Measurements from ENCODE around the gene TTBK1. TPM values are rescaled to one million over a fixed set of nuclear protein-coding genes. Genes with fewer than 3 reads are reported as not detected.
"Not testable (repeated sequence)": the region's sequence is repeated elsewhere in the genome, so short reads cannot be mapped to it uniquely, and the experiment has no call there.

TTBK1 gene
- total RNA-seq, 1 donor from 2014 or later: 0.10 TPM

- no peak for DNase-seq
These were observed 44.7 kb downstream of the TTBK1 start for GRCh38 chr6:43287717-43288679.

GRCh38 chr6:43290339-43290904 lies 47.1 kb downstream of the TTBK1 start:
- no peak for DNase-seq

- no peak for DNase-seq
These were observed 47.6 kb downstream of the TTBK1 start for GRCh38 chr6:43290905-43291355.

GRCh38 chr6:43291708-43292107 lies 48.4 kb downstream of the TTBK1 start:
- DNase-seq: no peak

DNA sequence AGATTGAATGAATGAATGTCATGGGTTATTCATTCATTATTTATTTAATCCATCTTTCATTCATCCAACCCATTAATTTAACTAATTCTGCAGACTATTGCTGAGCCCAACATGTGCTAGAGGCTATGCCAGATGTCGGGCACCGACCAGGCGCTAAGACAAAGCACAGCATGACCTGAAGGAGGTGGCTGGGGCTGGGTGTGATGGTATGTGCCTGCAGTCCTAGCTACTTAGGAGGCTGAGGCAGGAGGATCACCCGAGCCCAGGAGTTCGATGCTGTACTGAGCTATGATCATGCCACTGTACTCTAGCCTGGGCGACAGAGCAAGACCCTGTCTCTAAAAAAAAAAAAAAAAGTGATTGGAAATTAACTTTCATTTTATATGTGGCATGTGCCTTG lies 49.1 kb downstream of the TTBK1 start:
- DNase-seq: no peak

DNA sequence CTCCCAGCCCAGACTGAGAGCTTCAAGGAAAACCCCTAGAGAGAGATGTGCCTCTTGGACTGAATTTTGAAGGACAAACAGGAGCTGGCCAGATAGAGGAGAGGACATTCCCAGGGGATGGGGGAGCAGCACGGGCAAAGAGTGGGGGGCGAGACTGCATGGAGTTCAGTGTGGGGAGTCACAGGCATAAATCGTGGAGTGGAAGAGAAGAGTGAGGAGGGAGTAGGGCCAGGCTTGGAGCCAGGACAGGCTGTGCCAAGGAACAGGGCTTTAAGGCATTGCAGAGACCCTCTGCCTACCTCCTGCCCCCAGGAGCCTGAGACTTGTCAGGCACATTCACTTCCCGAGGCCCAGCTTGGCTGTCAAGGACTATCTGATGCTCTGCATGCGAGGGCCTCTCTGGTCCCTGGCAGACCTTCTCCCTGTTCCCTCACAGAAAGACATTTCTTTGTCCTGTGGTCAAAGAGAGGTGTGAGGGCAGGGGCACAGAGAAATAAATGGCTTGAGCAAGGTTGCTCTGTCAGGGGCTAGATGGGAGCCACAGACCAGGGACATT lies 49.6 kb downstream of the TTBK1 start:
- DNase-seq: no peak

DNA sequence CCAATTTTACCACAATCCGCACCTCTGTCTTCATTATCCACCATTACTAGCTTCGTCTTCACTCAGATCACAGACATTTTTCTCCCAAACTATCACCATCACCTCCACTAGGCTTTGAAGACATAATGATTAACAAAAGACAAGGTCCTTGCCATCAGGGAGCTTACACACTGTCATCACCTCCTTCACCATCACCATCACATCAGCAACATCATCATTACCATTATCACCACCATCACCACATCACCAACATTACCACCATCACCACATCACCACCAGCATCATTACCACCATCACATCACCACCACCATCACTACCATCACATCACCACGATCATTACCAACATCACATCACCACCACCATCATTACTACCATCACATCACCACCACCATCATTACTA lies 50.4 kb downstream of the TTBK1 start:
- DNase-seq: no peak

- DNase-seq: no peak
These were observed 51.3 kb downstream of the TTBK1 start for GRCh38 chr6:43294536-43294935.

- no peak for DNase-seq
These were observed 52.2 kb downstream of the TTBK1 start for GRCh38 chr6:43295456-43295855.

GRCh38 chr6:43296780-43297497 lies 53.7 kb downstream of the TTBK1 start:
- no peak for DNase-seq

- no peak for DNase-seq
These were observed 54.6 kb downstream of the TTBK1 start, which contains the start of gene SLC22A7 for GRCh38 chr6:43297644-43298564. SLC22A7 (plus strand) TSS chr6:43298260; CDS start chr6:43298359, 99 bp downstream.

- DNase-seq: no peak
These were observed 55.5 kb downstream of the TTBK1 start for GRCh38 chr6:43298565-43299337.

DNA sequence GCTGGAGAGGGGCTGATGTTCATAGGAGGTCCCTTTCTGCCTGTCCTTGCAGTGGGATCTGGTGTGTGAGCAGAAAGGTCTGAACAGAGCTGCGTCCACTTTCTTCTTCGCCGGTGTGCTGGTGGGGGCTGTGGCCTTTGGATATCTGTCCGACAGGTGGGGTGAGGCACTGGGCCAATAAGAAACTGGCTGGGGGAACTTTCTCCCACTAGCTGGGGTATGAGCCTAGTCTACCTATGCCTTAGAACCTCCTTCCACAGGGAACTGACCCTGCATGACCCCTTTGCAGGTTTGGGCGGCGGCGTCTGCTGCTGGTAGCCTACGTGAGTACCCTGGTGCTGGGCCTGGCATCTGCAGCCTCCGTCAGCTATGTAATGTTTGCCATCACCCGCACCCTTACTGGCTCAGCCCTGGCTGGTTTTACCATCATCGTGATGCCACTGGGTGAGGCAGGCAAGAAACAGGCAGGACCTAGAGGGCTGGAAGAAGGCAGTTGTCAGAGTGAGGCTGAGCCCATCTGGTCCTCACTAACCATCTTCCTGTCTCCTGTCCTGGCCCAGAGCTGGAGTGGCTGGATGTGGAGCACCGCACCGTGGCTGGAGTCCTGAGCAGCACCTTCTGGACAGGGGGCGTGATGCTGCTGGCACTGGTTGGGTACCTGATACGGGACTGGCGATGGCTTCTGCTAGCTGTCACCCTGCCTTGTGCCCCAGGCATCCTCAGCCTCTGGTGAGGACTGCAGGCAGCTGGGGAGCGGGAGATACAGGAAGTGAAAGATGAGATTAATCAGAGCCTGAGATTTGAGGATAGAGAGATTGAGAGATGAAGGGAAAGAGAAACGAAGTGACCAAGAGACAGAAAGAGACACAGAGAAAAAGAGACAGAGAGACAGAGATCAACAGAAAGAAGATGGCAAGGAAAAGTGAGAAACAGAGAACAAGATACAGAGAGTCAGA lies 56.3 kb downstream of the TTBK1 start:
- DNase-seq: no peak

GRCh38 chr6:43301081-43301870 lies 58.0 kb downstream of the TTBK1 start:
- no peak for DNase-seq

DNA sequence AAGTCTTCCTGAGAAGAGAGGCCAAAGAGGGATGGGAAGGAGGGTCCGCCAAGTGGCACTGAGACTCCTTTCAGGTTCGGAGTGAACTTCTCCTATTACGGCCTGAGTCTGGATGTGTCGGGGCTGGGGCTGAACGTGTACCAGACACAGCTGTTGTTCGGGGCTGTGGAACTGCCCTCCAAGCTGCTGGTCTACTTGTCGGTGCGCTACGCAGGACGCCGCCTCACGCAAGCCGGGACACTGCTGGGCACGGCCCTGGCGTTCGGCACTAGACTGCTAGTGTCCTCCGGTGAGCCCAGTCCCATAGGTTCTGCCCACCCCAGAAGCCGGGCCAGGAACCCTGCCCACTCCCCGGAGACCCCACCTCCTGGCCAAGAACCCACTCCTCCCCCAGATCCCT lies 58.8 kb downstream of the TTBK1 start:
- no peak for DNase-seq

- not testable (repeated sequence) for DNase-seq
These were observed 59.7 kb downstream of the TTBK1 start for GRCh38 chr6:43303006-43303405.

- DNase-seq: no peak
These were observed 60.6 kb downstream of the TTBK1 start for GRCh38 chr6:43303751-43304331.

DNA sequence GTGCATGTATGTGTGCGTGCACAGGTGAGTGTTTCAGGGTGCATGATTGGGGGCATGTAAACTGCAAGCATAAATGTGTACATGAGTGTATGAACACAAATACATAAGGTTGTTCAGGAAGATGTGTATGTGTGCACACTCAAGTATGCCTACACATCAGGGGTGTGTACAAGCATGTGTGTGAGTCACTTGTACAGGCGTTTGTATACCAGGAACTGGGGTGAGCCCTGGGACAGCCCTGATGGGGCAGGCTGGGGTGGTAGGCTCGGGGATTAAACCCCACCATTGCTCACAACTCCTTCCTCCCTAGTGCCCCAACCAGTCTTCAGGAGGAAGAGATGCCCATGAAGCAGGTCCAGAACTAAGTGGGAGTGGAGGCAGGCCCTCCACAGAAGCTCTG lies 61.1 kb downstream of the TTBK1 start:
- DNase-seq: no peak

Data from skin of body (tissue), 2 donors.